GM13977 (cell line): Measurements from ENCODE around the gene NAA38.

Source experiments
- DNase-seq: peaks from one replicate; pipeline ENCODE4 v3.0.0; 2012; ENCODE audit warnings: low spot score
- CTCF ChIP-seq: IDR thresholded peaks from 2 replicates; pipeline ENCODE4 v1.5.1; 2012; ENCODE audit warnings: mild to moderate bottlenecking, control low read depth; ENCODE audit not compliant: insufficient read depth; ENCODE audit errors: extremely low read depth, missing control alignments
- in situ Hi-C: fragments of 300-500 bp; cut with MboI; formaldehyde crosslinking; loops from one replicate; pipeline ENCODE4 v1.12.0; 2022; ENCODE audit warnings: low sequenced_read_pairs, low pct_unique_long_range_greater_than_20kb, mixed read lengths, inconsistent platforms; ENCODE audit not compliant: unreplicated experiment

Gene NAA38

GRCh38 chr17:7848131-7848579 lies 9.2 kb downstream of the NAA38 start:
- in situ Hi-C loops = no loop called here
- DNase-seq = no peak
- no peak for TF ChIP-seq CTCF

GRCh38 chr17:7846765-7847661 lies 10.3 kb downstream of the NAA38 start:
- no peak for TF ChIP-seq CTCF
- DNase-seq = no peak
- in situ Hi-C loops = no loop called here

- DNase-seq = no peak
- in situ Hi-C loops = no loop called here
- no peak for TF ChIP-seq CTCF
Measured at GRCh38 chr17:7846063-7846735, 11.2 kb downstream of the NAA38 start.

GRCh38 chr17:7845359-7846062 lies 11.8 kb downstream of the NAA38 start:
- no peak for TF ChIP-seq CTCF
- in situ Hi-C loops = no loop called here
- no peak for DNase-seq

GRCh38 chr17:7844292-7845154 lies 12.8 kb downstream of the NAA38 start:
- in situ Hi-C loops = no loop called here

More at GRCh38 chr17:7844292-7845154, 12.8 kb downstream of the NAA38 start:
- no peak for TF ChIP-seq CTCF
- DNase-seq = peak; percentile 96
